GM19239 (cell line): ENCODE results near the gene POLR2M.

Source experiments
- DNase-seq: peaks from one replicate; pipeline ENCODE4 v3.0.0; 2011; ENCODE audit warnings: low spot score; ENCODE audit not compliant: insufficient read length
- FAIRE-seq: peaks from 2 replicates; lab custom pipeline; 2011; peaks lifted over from hg19 to GRCh38; lab: Jason Lieb, UNC

Gene POLR2M

DNA sequence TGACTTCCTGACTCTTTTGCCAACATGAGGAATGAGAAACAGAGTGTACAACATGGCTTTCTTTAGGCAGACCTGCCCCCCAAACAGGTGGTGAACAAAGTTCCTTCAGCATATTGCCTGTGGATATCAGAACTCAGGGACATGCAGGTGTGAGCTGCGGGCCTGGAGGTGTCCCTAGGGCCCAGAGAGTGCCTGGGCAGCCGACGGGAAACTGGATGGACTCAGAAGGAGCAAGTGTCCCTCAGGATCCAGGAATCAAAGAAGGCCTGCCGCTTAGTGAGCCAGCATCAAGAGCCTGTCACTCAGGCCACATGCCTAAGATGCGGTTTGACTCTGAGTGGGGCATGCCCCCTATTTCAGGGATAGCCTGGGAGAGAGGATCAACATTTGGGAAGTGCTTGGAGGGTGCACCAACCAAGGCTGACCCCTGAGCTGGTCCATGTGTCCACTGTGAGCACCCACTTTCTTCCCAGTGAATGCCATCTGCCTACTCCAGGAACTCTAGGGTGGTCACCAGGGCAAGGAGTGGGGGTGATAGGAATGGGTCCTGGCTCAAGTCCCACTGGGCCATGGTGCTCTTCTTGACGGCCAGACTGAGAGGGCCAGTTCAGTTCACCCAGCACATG is 16.1 kb upstream of the POLR2M start:
- no peak for FAIRE-seq
- DNase-seq = no peak

DNA sequence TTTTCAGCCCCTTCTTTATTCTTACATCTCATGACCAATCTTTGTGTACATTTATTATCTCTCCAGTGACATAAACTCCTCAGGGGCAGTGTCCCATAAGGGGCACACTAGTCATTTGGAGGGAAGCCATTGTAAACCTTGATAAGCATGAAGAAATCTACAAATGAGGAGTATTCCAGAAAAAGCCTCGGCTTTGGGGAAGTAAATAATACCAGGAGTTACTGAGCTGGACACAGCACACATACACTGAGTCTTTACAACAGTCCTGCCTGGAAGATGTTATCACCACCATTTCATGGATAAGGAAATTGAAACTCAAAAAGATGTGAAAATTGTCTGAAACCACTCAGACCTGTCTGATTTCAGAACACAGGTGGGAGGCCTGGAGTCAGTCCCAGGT is 15.4 kb upstream of the POLR2M start:
- DNase-seq = no peak
- no peak for FAIRE-seq

DNA sequence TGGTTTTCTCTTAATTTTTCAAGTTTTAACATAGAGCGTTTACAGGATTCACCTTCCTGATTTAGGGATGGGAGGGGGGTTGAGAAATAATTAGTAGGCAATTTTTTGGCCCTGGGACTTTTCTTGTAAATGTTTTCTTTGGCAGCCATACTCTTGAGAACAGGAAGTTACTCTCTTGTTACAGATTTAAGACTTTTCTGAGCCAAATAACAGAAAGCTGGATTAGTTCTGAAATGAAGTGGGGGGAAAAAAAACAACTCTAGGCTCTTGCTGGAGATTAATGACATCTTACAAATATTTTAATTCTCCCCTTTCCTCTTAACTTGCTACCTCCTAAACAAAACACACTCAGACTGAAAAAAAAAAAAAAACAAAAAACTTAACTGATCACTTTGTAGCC is 13.8 kb upstream of the POLR2M start:
- DNase-seq (no peak), FAIRE-seq (no peak)

DNA sequence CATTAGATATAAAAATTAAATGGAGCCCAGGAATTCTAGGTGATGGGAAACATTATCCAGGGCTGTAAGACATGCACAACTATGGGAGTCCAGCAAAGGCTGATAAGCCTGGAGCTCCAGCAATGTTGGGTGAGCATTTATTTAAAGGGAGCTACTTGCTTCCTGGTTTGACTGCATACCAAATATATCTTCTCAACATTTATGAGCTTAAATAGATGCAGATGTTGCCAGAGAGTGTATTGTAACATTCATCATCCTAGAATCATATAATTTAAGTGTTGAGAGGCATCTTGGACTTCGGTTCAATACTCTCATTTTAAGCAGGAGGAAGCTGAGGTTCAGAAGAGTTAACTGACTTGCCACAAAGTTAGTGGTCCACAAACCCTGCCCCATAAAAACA is 12.2 kb upstream of the POLR2M start:
- no peak for DNase-seq
- FAIRE-seq = no peak

DNA sequence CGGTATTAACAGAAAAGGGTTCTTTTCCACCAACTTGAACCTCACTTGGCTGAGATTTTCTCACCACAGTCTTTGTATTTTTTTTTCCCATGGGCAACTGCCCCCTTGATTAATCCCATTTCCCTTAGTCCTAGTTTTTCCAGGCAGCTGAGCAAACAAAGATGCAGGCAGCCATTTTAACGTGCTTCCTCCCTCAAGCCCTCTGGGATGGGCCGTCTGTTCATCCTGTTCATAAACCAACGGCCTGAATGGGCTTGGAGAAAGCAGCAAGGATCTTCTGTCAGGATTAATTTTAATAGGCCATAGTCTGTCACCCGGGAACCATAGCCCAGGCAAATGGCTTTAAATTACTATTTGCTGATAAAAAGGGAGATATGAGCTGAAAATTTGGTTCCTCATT is 10.4 kb upstream of the POLR2M start:
- DNase-seq = no peak
- FAIRE-seq = no peak

DNA sequence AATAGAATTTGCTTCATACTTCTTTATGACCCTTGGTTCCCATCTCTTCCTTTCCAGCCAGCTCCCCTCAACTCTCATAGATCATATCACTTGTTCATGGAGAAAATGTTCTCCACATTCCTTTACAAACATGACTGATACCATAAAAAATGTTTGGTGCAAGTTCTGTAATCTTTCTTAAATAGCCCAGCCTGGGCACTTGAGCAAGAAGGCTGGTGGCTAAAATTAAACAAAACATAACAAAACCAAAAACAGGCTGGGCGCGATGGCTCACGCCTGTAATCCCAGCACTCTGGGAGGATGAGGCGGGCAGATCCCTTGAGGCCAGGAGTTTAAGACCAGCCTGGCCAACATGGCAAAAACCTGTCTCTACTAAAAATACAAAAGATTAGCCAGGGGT is 8.9 kb upstream of the POLR2M start:
- DNase-seq (no peak), FAIRE-seq (no peak)

DNA sequence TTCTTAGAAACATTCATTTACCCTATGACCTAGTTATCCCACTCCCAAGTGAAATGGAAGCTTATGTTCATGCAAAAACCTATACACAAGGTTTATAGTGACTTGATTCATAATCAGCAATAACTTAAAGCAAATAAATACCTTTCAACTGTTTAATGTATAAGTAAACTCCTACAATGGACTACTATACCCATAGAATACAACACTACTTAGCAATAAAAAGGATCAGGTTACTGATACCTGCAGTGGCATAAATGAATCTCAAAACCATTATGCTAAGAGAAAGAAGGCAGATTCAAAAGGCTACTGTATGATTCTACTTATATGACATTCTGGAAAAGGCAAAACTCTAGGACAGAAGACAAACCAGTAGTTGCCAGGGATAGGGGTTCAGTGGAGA is 8.3 kb upstream of the POLR2M start:
- DNase-seq (no peak), FAIRE-seq (no peak)

DNA sequence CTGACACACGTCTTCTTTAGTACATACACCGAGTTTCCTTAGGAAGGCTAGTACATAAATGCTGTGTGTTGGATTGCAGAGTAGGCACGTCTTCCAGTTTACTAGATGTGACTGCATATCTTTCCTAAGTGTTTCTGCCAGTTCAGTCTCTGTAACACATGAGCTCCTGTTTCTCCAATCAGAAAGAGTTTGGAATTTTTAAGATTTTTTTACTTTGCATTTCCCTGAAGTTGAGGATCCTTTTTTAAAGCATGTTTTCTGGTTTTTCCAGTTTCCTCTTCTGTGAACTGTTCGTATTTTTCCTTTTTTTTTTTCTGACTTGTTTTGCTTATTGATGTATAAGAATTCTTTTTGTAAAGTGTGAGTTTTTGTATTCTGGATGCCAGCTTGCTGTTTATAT is 7.5 kb upstream of the POLR2M start:
- DNase-seq (no peak), FAIRE-seq (no peak)

DNA sequence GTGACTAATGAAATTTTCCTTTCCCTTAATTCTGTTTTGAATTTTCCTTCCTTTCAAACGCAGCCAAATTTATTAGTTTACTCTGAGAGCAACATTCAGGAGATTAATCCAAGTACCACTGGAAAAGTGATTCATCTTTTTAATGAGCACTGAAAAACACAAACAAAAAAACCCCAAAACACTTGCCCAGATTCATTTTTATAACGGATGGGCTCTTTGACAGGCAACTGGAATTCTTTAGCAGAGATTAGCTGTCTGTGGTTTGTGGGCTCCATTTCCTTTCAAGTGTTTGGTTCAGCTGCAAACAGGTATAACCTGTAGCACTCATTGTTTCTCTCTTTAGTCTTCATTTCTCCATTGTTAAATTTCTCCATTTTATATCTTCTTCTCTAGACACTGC is 3.1 kb upstream of the POLR2M start:
- no peak for DNase-seq

DNA sequence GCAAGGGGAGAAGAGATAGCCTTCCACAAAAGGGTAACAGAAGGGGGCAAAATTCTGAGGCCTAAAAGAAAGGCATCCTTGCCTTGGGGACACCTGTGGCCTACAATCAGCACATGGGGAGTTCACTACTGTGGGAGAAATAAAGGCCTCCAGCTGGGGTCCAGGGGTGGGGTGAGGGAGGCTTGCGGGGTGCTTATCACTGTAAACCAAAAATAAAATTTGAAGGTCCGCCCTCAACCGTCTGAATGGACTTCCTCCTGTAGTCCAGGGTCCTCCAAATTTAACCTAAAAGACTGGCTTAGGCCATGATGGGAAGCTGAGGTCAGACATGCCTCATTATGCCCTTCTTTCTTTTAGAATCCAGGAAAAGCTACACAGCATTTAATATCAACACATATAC is 2.1 kb upstream of the POLR2M start:
- no peak for DNase-seq
- no peak for FAIRE-seq

More for the DNA sequence above, 3.1 kb upstream of the POLR2M start:
- FAIRE-seq = no peak

DNA sequence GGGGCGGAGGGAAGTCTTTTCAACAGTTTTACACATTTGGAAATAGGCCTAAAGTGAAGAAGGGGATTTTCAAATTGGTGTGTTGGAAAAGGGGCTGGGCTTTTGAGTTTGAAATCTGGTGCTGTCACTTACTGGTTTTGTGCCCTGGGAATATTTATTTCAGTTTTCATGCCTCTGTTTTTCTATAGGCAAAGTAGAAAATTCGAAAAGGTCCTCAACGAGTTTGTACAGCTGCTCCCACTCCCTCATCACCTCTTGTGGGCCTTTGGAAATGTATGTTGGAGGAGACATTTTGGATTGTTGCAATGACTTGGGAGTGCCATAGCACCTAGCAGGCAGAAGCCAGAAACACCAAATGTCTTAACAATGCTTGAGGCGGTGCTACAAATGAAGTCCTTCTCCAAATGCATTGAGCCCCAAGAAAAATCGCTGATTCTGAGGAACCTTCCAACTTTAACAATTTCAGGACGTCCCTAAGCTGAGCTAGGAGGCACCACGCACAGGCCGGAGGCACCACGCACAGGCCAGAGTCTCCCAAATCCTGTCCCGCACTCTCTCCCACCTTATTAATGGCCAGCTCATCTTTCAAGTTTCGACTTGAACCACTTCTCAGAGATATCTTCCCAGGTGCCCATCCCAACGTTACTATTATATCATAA is 639 bp upstream of the POLR2M start:
- FAIRE-seq (no peak), DNase-seq (no peak)

DNA sequence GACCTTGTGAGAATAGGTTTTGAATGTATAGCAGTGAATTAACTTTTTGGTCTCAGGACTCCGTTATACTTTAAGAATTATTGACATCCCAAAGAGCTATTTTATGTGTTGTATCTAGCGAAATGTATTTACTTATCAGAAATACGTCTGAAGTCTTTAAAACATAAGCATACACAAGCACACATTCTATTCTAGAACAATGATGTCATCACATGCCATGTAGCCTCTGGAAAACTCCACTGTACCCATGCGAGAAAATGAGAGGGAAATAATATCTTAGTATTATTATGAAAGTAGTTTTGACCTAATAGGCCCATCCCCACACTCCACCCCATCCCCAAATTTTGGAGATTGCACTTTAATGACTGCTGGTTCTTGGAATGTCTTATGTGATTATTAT is 1.5 kb downstream of the POLR2M start:
- DNase-seq = no peak
- no peak for FAIRE-seq

DNA sequence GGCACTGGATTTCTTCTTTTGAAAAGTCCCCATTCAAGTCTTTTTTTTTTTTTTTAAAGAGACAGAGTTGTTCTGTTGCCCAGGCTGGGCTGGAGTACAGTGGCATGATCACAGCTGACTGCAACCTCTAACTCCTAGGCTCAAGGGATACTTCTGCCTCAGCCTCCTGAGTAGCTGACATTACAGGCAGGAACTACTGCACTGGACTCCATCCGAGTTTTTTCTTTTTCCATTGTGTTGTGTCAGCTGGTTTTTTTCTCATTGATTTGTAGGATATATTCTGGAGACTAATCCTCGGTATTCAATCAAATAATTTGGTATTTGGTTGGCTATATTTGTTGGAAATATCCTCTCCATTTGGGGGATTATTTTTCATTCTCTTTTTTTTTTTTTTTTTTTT is 11.8 kb downstream of the POLR2M start:
- FAIRE-seq (no peak), DNase-seq (no peak)

DNA sequence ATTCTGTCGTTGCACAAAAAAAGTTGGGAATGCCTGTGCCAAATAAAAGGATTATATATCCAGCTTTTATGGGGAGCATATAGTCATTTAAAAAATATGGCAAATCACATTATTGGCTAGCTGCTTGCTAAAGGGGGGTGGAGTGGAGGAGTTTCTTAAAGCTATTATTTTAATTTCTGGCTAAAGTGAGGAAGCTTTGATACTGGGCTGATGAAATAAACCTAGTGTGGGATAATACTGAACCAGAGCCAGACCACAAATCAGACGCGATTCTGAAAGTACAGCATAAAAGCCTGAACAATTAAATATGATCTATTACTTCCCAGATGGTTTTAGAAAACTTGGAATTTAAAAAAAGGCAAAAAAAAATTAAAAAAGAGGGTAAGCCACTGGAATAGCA is 14.4 kb downstream of the POLR2M start:
- no peak for FAIRE-seq

DNA sequence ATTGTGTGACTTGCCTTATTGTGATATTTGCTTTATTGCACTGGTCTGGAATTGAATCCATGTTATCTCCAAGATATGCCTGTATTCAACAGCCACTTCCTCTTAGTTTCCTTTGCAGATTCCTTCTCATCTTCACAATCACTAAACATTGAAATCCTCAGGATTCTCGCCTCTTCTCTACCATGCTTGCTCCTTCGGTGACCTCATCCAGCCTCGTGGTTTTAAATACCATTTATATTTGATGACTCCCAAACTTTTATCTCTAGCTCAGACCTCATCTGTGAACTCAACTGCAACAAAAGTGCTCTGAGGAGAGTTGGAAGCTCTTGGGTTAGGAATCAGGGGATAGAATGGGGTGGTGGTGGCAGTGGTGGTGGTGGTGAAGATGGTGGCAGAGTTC is 19.9 kb downstream of the POLR2M start:
- no peak for FAIRE-seq

More for the DNA sequence above, 14.4 kb downstream of the POLR2M start:
- DNase-seq = no peak

DNA sequence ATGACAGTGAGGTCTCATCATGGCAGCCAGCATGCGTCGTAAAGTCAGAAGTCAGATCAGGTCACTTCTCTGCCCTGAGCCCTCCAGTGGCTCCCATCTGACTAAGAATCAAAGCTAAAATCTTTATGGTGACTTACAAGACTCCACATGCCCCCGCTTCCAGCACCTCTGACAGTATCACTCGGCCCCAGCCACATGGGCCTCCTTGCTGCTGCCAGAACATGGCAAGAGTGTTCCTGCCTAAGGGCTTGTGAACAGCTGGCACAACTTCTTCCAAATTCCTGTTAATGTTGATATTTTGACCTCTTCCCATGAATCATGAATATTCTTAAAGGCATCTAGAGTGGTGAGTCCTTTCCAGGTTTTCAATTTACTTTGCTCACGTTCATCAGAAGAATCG is 20.5 kb downstream of the POLR2M start:
- no peak for FAIRE-seq
- DNase-seq = no peak

More for the DNA sequence above, 19.9 kb downstream of the POLR2M start:
- DNase-seq = no peak

DNA sequence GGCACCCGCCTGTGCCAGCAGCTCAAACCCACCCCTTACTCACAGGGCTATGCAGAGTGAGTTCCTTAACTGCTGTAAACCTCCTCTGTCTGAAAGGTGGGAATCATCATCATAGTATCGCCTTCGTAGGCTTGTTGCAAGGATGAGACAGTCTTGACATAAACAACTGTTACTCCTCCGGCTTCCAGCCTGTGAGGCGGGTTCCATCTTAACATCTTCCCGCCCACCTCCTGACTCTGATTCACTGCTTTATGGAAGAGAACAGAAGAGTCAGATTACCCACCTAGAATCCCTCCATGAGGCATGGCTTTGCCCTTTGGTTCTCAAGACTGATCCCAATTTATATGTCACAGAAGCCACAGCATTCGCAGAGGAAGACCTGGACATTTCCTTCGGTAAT is 21.9 kb downstream of the POLR2M start:
- no peak for DNase-seq
- no peak for FAIRE-seq

DNA sequence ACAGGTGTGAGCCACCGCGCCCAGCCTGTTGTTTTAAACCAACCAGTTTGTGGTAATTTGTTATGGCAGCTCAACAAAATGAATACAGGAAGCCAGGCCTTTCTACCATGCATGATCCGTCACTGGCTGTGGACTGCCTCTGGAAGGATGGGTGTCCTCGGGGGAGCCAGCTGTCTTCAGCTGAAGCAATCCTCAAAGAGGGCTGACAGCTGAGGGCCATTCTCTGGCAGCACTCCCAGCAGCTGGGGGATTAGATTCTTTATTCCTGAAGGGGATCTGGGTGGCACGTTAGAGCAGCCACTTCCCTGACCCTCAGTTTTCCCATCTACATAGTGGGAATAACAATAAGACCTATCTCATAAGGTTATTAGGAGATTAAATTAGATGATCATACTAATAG is 24.4 kb downstream of the POLR2M start:
- FAIRE-seq (no peak), DNase-seq (no peak)

DNA sequence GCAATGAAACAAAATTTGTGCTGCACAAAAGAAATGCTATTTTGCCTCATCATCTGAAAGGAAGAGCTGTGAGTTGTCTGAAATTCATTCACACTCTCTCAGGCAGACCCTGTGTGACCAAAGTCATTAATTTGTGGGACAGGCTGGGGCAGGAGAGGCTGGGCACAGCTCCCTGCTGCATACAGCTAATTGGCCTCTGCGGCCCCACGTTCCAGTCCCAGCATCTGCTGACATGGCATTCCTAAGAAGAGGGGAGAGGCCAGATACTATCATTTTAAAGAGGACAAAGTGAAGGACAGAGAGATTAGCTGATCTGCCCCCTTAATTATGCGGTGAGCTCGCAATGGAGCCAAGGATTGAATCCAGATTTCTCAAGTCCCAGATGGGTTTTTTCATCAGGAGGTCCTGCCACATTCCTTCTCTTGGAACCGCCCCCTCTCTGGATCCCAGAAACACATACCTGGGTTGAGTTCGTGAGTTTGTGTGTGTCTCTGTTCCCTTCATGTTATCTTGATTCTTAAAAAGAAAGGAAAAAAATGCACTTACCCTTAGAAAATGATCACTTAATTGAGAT is 25.1 kb downstream of the POLR2M start:
- FAIRE-seq (no peak), DNase-seq (no peak)

DNA sequence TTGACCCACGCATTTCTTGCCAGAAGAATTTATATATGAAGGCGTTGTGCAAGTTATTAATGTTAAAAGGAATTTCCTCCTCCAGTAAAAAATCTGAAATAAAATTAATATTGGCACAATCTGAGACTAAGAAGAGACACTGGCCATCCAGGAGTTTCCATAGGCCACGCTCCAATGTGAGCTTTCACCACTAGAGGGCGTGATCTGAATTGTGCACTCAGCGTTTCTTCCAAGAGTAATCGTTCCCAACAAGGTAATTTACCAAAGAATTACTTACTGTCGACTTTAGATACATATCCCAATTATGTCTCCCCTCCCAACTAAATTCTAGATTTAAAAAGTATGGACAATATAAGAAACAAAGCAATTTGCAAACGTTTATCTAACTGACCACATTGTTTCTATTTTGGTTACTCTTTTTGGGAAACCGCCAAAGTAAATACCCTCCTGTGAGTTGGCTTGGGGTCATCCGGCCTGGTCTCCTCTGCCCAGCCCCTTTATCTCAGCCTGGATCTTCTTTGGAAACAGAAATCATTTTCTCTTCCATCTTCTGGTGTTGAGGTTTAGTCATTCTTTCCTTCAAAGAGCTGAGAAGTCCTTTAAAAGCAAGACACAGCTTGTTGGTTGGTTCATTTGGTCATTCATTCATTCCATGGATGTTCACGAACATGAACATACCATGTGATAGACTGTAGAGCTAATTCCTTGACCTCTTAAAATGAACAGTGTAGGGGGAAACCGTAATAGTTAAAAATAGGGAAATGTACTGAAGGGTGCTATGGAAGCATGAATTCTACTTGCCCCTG is 26.2 kb downstream of the POLR2M start:
- DNase-seq (peak; percentile 24), FAIRE-seq (peak; percentile 91)

DNA sequence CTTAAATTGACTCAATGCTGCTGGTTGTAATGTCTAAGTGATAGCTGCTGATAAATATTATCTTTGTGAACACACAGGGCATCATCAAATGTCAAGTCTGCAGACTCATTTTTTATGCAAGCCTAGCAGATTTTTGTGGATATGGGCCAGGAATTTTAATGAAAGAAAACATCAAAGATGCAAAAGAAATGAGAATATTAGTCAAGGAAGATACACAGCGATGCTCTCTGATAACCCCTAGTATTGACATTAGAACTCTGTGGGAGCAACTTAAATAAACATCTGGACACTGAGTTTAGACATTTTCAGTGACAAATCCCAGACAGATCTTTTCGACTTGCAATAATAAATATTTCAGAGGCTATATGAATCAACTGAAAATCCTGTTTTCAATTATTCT is 28.3 kb downstream of the POLR2M start:
- DNase-seq (no peak), FAIRE-seq (no peak)
